Mononuclear cell (primary cell): ENCODE measurements around the gene KRCC1. TPM values are rescaled to one million over a fixed set of nuclear protein-coding genes. Genes with fewer than 3 reads are reported as not detected.

Source experiments
- H3K27me3 ChIP-seq: 2 replicates; pipeline ENCODE4 v1.6.0; 2011; ENCODE audit warnings: low read length, control low read depth; ENCODE audit not compliant: insufficient read depth
- H3K4me1 ChIP-seq: 2 replicates; pipeline ENCODE4 v1.5.1; 2011; ENCODE audit warnings: mild to moderate bottlenecking, low read length, control low read depth; ENCODE audit not compliant: insufficient read depth
- H3K4me3 ChIP-seq: 2 replicates; pipeline ENCODE4 v1.5.1; 2011; ENCODE audit warnings: mild to moderate bottlenecking, low read length, moderate library complexity
- H3K9me3 ChIP-seq: 2 replicates; pipeline ENCODE4 v1.5.1; 2011; ENCODE audit warnings: low read depth, mild to moderate bottlenecking, control low read depth, low read length
- total RNA-seq: library from RNA; depleted of rRNA; stranded (reverse); fragments of >200 nt; gene quantifications from one replicate; pipeline ENCODE4 v1.2.3, GENCODE V29; 2012

The KRCC1 gene
- total RNA-seq, 1 donor, result 3.5 TPM

- H3K4me3 ChIP-seq, result no peak overlapping the region
- no peaks in the 10 kb centered on the region for H3K9me3 ChIP-seq
- no peaks in the 10 kb centered on the region for H3K4me1 ChIP-seq
- no peaks in the 10 kb centered on the region for H3K27me3 ChIP-seq
Measured at GRCh38 chr2:88085602-88086001, 30.0 kb upstream of the KRCC1 start.

- Histone ChIP-seq H3K27me3 (no peaks in the 10 kb centered on the region), H3K9me3 (no peaks in the 10 kb centered on the region), H3K4me3 (no peak overlapping the region), H3K4me1 (no peaks in the 10 kb centered on the region)
Measured at GRCh38 chr2:88085099-88085498, 29.5 kb upstream of the KRCC1 start.

- Histone ChIP-seq H3K9me3 (no peaks in the 10 kb centered on the region), H3K27me3 (no peaks in the 10 kb centered on the region), H3K4me1 (no peaks in the 10 kb centered on the region), H3K4me3 (no peak overlapping the region)
Measured at GRCh38 chr2:88082781-88083180, 27.2 kb upstream of the KRCC1 start.

- H3K27me3 ChIP-seq, result no peaks in the 10 kb centered on the region
- H3K4me1 ChIP-seq, result no peaks in the 10 kb centered on the region
- H3K9me3 ChIP-seq, result no peaks in the 10 kb centered on the region
- H3K4me3 ChIP-seq, result no peak overlapping the region
Measured at GRCh38 chr2:88081924-88082608, 26.5 kb upstream of the KRCC1 start.

GRCh38 chr2:88080545-88080944 lies 25.0 kb upstream of the KRCC1 start:
- H3K9me3 ChIP-seq, result no peaks in the 10 kb centered on the region
- no peaks in the 10 kb centered on the region for H3K4me1 ChIP-seq
- H3K27me3 ChIP-seq, result no peaks in the 10 kb centered on the region
- H3K4me3 ChIP-seq, result no peak overlapping the region

GRCh38 chr2:88078643-88079172 lies 23.1 kb upstream of the KRCC1 start:
- Histone ChIP-seq H3K4me1 (peaks cover 10% of the 10 kb centered on the region), H3K9me3 (no peaks in the 10 kb centered on the region), H3K27me3 (no peaks in the 10 kb centered on the region), H3K4me3 (no peak overlapping the region)

GRCh38 chr2:88077080-88077479 lies 21.5 kb upstream of the KRCC1 start:
- Histone ChIP-seq H3K9me3 (no peaks in the 10 kb centered on the region), H3K27me3 (no peaks in the 10 kb centered on the region)

GRCh38 chr2:88074854-88075292 lies 19.3 kb upstream of the KRCC1 start:
- peaks cover 10% of the 10 kb centered on the region for H3K4me1 ChIP-seq
- no peaks in the 10 kb centered on the region for H3K9me3 ChIP-seq
- no peaks in the 10 kb centered on the region for H3K27me3 ChIP-seq
- H3K4me3 ChIP-seq, result no peak overlapping the region

More at GRCh38 chr2:88077080-88077479, 21.5 kb upstream of the KRCC1 start:
- H3K4me1 ChIP-seq, result peaks cover 10% of the 10 kb centered on the region
- no peak overlapping the region for H3K4me3 ChIP-seq

GRCh38 chr2:88074150-88074549 lies 18.6 kb upstream of the KRCC1 start:
- Histone ChIP-seq H3K27me3 (no peaks in the 10 kb centered on the region), H3K4me1 (peaks cover 10% of the 10 kb centered on the region), H3K9me3 (no peaks in the 10 kb centered on the region), H3K4me3 (no peak overlapping the region)

- H3K9me3 ChIP-seq, result no peaks in the 10 kb centered on the region
- no peak overlapping the region for H3K4me3 ChIP-seq
- peaks cover 10% of the 10 kb centered on the region for H3K4me1 ChIP-seq
- H3K27me3 ChIP-seq, result no peaks in the 10 kb centered on the region
Measured at GRCh38 chr2:88071365-88071764, 15.8 kb upstream of the KRCC1 start.

- Histone ChIP-seq H3K9me3 (no peaks in the 10 kb centered on the region), H3K4me1 (peaks cover 6% of the 10 kb centered on the region), H3K27me3 (no peaks in the 10 kb centered on the region), H3K4me3 (no peak overlapping the region)
Measured at GRCh38 chr2:88070055-88070454, 14.5 kb upstream of the KRCC1 start.

GRCh38 chr2:88069117-88069516 lies 13.5 kb upstream of the KRCC1 start:
- H3K4me3 ChIP-seq, result no peak overlapping the region
- H3K4me1 ChIP-seq, result no peaks in the 10 kb centered on the region
- no peaks in the 10 kb centered on the region for H3K9me3 ChIP-seq
- no peaks in the 10 kb centered on the region for H3K27me3 ChIP-seq

- Histone ChIP-seq H3K4me3 (no peak overlapping the region), H3K9me3 (no peaks in the 10 kb centered on the region), H3K4me1 (no peaks in the 10 kb centered on the region), H3K27me3 (no peaks in the 10 kb centered on the region)
Measured at GRCh38 chr2:88068044-88068443, 12.5 kb upstream of the KRCC1 start.

- Histone ChIP-seq H3K4me1 (no peaks in the 10 kb centered on the region), H3K4me3 (no peak within 1 kb of the TSS), H3K27me3 (no peaks in the 10 kb centered on the region), H3K9me3 (no peaks in the 10 kb centered on the region)
Measured at GRCh38 chr2:88067598-88067997, 12.0 kb upstream of the KRCC1 start, which contains the start of gene SMYD1. Gene SMYD1 (plus strand): TSS chr2:88067825. CDS start chr2:88067865, 40 bp downstream.

GRCh38 chr2:88067189-88067588 lies 11.6 kb upstream of the KRCC1 start:
- Histone ChIP-seq H3K4me1 (no peaks in the 10 kb centered on the region), H3K27me3 (no peaks in the 10 kb centered on the region), H3K9me3 (no peaks in the 10 kb centered on the region), H3K4me3 (no peak overlapping the region)

- no peaks in the 10 kb centered on the region for H3K27me3 ChIP-seq
- no peaks in the 10 kb centered on the region for H3K4me1 ChIP-seq
Measured at GRCh38 chr2:88066543-88066942, 11.0 kb upstream of the KRCC1 start.

More at GRCh38 chr2:88066543-88066942, 11.0 kb upstream of the KRCC1 start:
- Histone ChIP-seq H3K4me3 (no peak overlapping the region), H3K9me3 (no peaks in the 10 kb centered on the region)
